ENCODE measurements around the gene SCGB2B2. TPM values are rescaled to one million over a fixed set of nuclear protein-coding genes. Genes with fewer than 3 reads are reported as not detected.
A peak's percentile ranks its signal among the peaks of the same experiment; 100 is the strongest.

The SCGB2B2 gene
- total RNA-seq = under 1 TPM in 3 of 4 donors, not detected in 1; 0.37 to 0.88 (median 0.48) TPM

- no peak for TF ChIP-seq CTCF (IDR thresholded peaks at IDR 0.05)
- ATAC-seq (ENCODE audit: low FRiP score) (peak; percentile 50), DNase-seq (ENCODE audit: low spot score) (no peak)
These were observed at the start of gene SCGB2B2 for GRCh38 chr19:34676697-34677385. Gene SCGB2B2, minus strand, starts transcription at chr19:34677159. Its CDS starts 82,596 bp downstream, at chr19:34594563.

- ATAC-seq (ENCODE audit: low FRiP score) (no peak), DNase-seq (ENCODE audit: low spot score) (no peak)
- TF ChIP-seq CTCF (IDR thresholded peaks at IDR 0.05) = no peak
These were observed 48.4 kb upstream of the SCGB2B2 start for GRCh38 chr19:34725400-34725799.

GRCh38 chr19:34722353-34722752 lies 45.4 kb upstream of the SCGB2B2 start:
- DNase-seq (ENCODE audit: low spot score) (no peak), ATAC-seq (ENCODE audit: low FRiP score) (no peak)
- TF ChIP-seq CTCF (IDR thresholded peaks at IDR 0.05) = no peak

- TF ChIP-seq CTCF (IDR thresholded peaks at IDR 0.05) = no peak
- ATAC-seq (ENCODE audit: low FRiP score) = no peak
- no peak for DNase-seq (ENCODE audit: low spot score)
These were observed 38.4 kb upstream of the SCGB2B2 start for GRCh38 chr19:34715357-34715756.

- no peak for ATAC-seq (ENCODE audit: low FRiP score)
- TF ChIP-seq CTCF (IDR thresholded peaks at IDR 0.05) = no peak
- no peak for DNase-seq (ENCODE audit: low spot score)
These were observed 36.3 kb upstream of the SCGB2B2 start for GRCh38 chr19:34713262-34713637.

GRCh38 chr19:34712395-34713261 lies 35.7 kb upstream of the SCGB2B2 start:
- TF ChIP-seq CTCF (IDR thresholded peaks at IDR 0.05) = peak in 2 of 3 donors; percentile 54 to 79
- DNase-seq (ENCODE audit: low spot score) (no peak), ATAC-seq (ENCODE audit: low FRiP score) (no peak)

Measured in omental fat pad (tissue), 4 donors.